OCI-LY3 (cell line): Measurements from ENCODE around the gene ZFAND5.

Experiments used
- CTCF ChIP-seq: fragments of 200-600, 300-600 bp; sonication (generic); IDR thresholded peaks from 2 replicates; pipeline ENCODE4 v1.5.1; 2014; ENCODE audit warnings: antibody characterized with exemption, low read length, low read depth
- EZH2phosphoT487 ChIP-seq: fragments of 200-600 bp; shearing (Covaris generic); IDR thresholded peaks from 2 replicates; pipeline ENCODE4 v1.6.1; 2018; ENCODE audit warnings: antibody characterized with exemption, mixed run types, low read depth

GRCh38 chr9:72401396-72401795, 36.4 kb upstream of the ZFAND5 start:
- TF ChIP-seq CTCF = no peak
- TF ChIP-seq EZH2phosphoT487 = no peak
